DND-41 (cell line): ENCODE data around the gene ALG8.

ENCODE experiments used
- CTCF ChIP-seq: IDR thresholded peaks from 2 replicates; pipeline ENCODE4 v1.5.1; 2012; ENCODE audit warnings: borderline replicate concordance, low read length, moderate library complexity, mild to moderate bottlenecking; ENCODE audit not compliant: poor library complexity, severe bottlenecking; ENCODE audit errors: extremely low read depth
- EZH2 ChIP-seq: IDR thresholded peaks from 3 replicates; pipeline ENCODE4 v1.6.1; 2012; ENCODE audit warnings: borderline replicate concordance, low read depth, mild to moderate bottlenecking, moderate library complexity, low read length, inconsistent platforms; ENCODE audit not compliant: severe bottlenecking

- no peak for TF ChIP-seq CTCF
- TF ChIP-seq EZH2: no peak
These were observed 62.6 kb downstream of the ALG8 start for GRCh38 chr11:78076733-78077403.
